ENCODE results near the gene SUCO.
"Not testable (repeated sequence)": the region's sequence is repeated elsewhere in the genome, so short reads cannot be mapped to it uniquely, and the experiment has no call there.

SUCO gene

DNA sequence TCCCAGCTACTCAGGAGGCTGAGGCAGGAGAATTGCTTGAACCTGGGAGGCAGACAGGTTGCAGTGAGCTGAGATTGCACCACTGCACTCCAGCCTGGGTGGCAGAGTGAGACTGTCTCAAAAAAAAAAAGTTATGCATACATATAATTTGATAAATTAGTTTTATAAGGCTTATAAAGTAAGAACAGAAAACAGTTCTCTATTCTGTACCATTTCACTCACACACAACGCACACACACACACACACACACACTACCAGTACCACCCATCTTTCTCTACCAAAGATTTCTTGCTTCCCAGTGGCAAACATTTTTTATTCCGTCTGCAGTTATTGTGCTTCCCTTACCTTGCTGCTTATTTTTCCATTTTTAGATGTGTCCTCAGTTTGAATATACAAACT lies 79.5 kb downstream of the SUCO start:
- DNase-seq: no peak

DNA sequence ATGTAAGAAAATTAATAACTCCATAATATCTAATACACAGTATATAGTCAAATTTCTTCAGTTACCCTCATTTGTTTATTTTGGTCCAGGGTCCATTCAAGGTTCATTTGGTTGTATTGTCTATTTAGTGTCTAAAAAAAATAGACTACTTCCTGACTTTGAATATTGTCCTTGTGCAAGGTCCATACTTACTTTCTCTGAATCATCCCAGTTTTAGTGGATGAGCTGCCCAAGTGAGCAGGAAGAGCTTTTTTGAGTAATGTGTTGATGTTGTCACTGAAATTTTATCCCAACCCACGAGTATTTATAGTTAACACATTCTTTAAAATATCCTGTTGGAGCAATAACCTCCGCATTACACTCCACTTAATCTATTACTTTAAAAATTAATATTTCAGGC lies 80.3 kb downstream of the SUCO start:
- DNase-seq: no peak

- DNase-seq: no peak
Measured at GRCh38 chr1:172616195-172616594, 83.2 kb downstream of the SUCO start.

DNA sequence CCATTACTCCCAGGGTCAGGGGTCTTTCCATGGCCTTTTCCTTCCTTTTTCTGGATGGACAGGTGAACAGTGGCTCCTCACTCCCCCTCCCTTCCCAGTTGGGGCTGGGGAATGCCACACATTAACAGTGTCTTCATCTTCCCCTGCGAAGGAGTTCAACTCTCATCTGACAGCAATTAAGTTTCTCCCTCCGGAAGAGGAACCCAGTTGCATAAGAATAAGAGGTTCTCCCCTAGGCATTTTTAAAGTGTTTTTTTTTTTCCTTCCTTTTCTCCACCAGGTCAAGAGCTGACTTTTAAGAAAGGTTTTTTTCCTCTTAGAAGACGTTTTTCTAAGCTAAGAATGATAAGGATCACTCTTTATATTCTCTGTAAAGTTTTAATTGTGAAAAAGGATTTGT lies 83.7 kb downstream of the SUCO start:
- no peak for DNase-seq

DNA sequence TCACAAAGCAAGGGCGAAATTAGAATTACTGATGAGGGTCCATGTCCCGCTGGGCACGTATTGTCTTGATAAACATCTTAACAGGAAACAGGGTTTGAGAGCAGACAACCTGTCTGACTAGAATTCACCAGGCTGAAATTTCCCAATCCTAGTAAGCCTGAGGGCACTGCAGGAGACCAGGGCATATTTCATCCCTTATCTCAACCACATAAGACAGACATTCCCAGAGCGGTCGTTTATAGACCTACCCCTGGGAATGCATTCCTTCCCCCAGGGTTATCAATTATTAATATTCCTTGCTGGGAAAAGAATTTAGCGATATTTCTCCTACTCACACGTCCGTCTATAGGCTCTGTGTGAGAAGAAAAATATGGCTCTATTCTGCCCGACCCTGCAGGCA lies 87.7 kb downstream of the SUCO start:
- DNase-seq: not testable (repeated sequence)

DNA sequence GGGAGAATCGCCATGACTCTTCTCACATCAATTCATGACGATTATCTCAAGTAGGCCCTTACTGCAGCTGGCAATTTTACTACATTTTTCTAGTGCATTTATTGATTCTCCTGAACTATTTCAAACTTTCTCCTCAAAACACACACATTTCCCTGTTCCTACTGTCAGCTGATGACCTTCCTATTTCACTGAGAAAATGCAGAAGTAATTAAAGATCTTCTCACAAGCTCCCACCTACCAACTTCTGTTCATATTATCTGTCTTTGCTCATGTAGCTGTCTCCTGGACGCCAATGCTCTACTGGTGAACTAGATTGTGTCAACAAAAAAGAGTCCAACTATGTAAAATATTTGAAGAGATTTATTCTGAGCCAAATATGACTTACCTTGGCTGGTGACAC lies 89.6 kb downstream of the SUCO start:
- DNase-seq: no peak

- DNase-seq: no peak
Measured at GRCh38 chr1:172623748-172624147, 90.8 kb downstream of the SUCO start.

DNA sequence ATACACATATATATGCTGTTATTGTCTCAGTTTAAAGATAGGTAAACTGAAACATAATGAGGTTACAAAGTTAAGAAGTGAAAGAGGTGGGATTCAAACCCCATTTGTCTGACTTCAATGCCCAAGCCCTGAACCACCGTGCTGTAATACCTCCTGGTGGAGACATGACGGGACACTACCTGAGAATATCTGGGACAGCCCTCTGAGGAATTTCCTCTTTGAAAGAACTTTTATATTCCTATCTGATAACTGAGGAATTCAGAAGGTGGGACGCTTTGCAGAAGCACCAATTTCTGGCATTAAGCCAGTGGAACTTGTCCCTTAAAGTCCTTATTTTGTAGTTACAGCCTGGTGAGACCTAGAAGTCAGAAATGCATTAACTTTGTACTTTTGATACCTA lies 93.9 kb downstream of the SUCO start:
- DNase-seq: no peak

DNA sequence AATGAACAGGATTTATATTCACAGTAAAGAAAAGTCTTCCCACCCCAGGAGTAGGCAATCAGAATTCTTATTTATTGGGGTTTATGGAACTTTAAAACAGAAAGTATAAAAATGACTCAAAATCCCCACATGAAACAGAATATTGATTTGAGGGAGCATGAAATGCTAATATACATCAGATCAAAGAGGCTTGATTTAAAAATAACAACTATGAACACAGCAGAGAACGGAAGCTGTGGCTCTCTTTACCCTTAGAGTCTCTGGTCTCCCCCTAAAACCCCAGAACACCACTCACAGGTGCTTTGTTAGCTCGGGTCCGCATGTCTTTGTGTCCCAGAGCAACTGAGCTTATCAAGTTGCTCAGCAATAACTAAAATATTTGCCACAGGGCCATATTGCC lies 94.8 kb downstream of the SUCO start:
- DNase-seq: no peak

DNA sequence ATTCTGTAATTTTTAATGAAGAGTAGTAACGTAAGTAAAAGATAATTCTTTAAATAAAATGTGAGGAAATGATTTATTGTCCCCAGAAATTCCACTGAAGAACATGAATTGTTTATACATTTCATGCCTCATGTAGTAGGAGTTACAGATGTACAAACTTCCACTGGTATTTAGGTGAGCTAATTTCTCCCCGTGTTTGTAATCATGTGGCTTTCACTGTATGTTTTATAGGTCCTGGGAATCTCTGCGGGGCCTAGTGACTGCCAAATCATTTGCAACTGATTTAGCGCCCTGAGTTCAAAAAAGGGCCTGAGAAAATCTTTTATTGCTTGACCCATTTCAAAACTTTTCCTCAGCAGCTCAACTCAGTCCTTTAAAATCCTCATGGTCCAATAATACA lies 95.5 kb downstream of the SUCO start:
- DNase-seq: no peak

DNA sequence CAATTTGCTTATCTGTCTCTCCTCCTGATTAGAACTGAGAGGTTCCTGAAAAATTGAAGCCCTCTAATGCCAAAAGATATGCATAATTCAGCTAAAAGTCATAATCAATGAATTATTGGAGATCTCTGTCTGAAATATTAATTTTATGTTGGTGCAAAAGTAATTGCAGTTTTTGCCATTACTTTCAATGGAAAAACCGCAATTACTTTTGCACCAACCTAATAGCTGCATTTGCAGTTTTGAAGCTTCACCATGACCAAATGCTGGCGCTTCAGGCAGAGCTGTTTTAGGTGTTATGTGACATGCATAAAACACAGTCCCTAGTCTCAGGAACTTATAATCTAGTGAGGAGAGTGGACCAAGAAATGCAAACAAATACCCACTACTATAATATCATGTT lies 96.2 kb downstream of the SUCO start:
- DNase-seq: no peak

- DNase-seq: no peak
Measured at GRCh38 chr1:172629638-172630037, 96.7 kb downstream of the SUCO start.

GRCh38 chr1:172630056-172630818 lies 97.3 kb downstream of the SUCO start:
- DNase-seq: no peak

GRCh38 chr1:172630868-172631267 lies 97.9 kb downstream of the SUCO start:
- DNase-seq: no peak

DNA sequence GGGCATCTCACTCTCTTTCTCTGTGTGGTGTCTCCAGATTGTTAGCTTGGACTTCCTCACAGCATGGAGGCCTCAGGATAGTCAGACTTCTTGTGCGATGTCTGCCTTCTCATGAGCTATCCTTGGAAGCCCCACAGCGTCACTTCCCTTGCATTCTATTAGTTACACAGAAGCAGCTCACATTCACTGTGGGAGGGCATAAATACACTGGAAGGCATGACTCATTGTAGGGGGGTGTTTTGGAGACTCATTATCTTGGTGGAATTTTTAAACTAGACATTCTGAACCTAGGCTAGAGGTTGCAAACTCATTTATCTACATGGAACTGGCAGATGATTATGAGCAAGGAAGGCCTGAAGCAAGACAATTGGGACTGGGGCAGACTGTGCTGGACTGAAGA lies 104.6 kb downstream of the SUCO start:
- peak; percentile 40 for DNase-seq

DNA sequence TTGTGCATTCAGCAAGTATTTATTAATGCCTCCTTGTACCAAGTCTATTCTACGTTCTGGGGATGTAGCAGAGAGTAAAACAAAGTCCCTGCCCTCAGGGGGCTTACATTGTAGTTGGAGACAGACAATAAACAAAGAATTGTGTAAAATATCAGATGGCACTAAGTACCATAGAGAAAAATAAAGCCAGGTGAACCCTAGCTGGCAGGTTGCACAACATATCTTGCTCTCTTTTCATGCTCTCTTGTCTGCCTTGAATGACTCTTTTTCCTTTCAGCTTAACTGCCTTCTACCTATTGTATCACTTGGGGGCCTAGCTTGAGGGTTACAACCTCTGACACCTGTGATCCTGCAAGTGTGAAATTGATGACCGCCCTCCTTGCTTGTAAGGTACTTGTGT lies 105.3 kb downstream of the SUCO start:
- no peak for DNase-seq

GRCh38 chr1:172638885-172639831 lies 106.2 kb downstream of the SUCO start:
- peak; percentile 70 for DNase-seq

GRCh38 chr1:172640111-172640510 lies 107.2 kb downstream of the SUCO start:
- no peak for DNase-seq

GRCh38 chr1:172641492-172641891 lies 108.5 kb downstream of the SUCO start:
- DNase-seq: no peak

DNA sequence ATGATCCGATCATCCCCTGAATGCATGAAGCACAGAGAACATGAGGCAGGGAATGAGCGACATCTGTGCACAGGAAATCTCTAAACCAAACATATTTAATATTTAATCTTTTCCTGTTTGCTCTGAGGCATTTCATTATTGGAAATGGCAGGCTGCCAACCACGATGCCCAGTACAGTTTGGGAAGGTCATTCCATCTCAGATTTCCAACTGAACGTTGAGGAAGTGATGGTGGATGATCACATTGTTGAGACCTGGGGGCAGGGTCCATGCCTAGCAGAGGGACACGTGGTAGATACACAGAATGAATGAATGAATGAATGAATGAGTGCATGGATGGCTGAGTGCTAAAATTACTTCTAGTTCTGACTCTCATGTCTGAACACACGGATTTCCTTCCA lies 110.0 kb downstream of the SUCO start:
- no peak for DNase-seq

DNA sequence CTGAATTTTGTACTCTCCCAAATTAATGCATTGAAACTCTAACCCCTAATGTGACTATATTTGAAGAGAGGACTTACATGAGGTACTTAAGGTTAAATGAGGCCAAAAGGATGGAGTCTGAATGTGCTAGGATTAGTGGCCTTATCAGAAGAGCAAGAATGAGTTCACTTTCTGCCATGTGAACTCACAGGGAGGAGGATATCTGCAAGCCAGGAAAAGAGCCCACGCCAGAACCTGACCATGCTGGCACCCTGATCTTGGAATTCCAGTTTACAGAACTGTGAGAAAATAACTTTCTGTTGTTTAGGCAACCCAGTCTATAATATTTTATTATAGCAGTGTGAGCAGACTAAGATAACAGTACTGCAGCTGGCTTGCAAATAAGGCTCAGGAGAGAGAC lies 113.7 kb downstream of the SUCO start:
- no peak for DNase-seq

- no peak for DNase-seq
Measured at GRCh38 chr1:172647110-172647564, 114.2 kb downstream of the SUCO start.

DNA sequence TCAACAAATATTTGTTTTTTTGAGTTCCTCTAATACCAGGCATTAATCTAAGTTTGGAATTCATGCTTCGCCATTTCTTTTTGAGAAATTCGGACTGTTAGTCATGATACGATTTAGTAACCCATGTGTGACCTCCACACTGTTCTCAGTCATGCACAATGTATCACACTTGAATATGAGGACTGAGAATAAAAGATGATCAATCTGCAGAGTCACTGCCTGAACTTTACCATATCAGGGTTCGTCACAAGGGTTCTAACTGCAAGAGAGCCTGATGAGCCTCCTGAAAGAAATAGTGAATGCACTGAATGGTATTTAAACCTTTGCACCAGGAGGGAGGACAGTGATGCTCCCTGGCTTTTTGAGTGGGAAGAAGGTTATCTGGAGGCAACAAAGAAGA lies 115.0 kb downstream of the SUCO start:
- no peak for DNase-seq
